Measurements from ENCODE around the gene ALPK1.
"Not testable (repeated sequence)": the region's sequence is repeated elsewhere in the genome, so short reads cannot be mapped to it uniquely, and the experiment has no call there.

ALPK1 gene

DNA sequence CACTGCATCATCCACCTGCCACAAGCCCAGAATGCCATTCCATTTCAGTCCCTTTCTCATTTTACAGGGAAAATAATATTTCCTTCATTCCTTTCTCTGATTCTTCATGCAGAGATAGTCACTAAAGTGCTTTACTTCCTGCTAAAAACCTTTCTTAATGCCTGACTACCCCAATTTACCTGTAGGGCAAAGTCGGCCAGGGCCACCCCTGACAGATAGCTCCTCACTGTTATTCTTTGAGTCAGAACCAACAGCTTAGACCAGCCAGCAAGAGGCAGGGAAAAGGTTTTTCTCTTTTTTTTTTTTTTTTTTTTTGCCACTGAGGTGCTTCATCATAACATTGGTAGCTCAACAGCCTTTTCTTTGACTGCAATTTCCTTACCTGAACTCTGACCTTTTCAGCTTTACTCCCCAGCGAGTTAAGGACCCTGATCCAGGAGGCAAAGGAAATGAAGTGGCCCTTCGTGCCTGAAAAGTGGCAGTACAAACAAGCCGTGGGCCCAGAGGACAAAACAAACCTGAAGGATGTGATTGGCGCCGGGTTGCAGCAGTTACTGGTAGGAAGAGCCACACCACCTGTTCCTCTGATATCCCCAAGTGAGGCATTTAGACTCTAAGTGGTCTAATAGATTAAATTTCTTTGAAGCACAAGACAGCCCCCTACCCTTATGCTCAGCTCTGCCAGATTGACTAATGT lies 85.0 kb downstream of the ALPK1 start:
- DNase-seq: no peak

DNA sequence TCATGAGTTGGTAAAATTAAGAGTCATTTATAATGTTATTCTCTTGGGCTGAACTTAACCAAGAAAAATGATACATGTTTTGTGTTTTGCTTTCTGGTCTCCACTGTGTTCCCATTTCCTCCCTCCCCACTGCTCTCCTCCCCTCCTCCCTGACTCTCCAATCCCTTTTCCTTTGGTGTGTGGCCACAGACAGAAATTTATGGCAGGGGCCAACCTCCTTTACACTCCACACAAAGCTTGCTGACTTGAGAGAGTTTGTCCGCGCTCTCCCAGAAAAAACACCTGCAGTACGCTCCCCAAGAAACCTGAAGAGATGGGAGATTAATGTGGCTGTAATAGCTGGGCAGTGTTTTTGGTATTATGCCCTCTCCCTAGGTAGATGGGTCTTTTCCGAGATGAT lies 88.9 kb downstream of the ALPK1 start:
- DNase-seq: no peak

DNA sequence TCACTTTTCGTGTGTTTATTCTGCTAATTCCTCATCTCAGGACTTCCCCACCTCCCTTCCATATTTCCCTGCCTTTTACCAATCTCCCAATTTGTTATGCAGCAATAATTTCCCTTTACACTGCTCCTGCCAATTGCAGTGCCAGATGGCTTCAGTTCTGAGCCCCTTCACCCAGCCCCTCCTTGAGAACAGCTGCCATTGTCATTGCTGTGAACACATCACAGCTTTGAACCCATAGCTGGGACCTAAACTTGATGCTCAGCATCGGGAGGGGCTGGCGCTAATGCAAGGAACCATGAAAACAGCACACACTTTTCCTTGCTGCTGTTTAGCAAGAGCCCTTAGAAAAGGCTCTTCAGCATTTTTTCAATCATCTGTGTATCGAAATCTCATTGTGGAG lies 104.9 kb downstream of the ALPK1 start:
- DNase-seq: no peak

DNA sequence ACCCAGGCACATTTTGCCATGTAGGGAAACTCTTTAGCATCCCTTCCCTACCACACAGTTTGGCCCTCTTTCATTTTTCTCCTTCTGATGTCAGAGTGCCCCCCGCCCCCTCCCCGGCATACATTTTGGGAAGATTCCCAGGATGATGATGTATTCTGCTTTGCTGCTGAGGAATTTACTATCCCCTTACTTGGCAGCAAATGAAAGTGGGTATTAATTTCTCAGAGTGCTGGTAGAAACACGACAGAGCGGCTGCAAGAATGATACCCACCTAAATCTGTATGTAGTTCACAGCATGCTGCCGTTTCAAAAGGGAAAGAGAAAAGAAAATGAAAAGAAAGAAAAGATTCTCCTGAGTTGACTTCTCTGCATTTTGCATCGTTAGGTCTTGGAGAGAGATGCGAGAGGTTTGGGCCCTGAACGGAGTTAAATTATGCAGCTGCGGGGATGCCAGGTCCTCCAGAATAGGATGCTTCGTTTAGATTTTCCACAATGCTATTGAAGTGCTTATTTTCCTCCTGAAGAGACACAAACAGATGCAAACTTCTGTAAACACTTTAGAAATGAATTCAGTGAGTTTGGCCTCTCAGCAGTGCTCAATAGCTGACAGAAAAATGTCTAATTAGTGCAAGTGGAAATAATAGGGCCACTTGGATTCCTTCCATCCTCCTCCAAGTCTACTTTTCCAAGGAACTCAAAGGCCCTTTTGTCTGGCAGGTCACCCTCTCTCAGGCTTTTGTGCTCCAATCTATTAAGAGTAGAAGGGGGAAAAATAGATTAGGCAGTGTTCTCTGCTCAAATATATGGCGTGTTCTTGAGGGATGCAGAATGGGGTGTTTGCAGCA lies 106.2 kb downstream of the ALPK1 start:
- DNase-seq: no peak

DNA sequence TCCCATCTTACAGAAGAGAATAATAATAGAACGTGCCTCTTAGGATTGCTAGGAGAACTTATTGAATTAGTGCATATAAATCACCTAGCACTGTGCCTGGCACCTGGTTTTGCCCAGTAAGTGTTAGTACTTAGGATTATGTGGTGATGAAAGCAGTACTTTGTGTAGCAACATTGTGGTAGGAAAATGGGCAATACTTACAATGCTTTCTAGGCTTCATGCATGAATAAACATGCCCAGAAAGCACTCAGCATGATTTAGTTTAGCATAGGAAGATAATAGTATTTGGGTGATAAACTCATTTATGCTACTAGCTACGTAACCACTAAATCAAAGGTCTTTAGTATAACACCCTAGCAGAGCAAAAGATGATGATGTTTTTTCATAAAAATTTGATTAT lies 113.2 kb downstream of the ALPK1 start:
- DNase-seq: no peak

DNA sequence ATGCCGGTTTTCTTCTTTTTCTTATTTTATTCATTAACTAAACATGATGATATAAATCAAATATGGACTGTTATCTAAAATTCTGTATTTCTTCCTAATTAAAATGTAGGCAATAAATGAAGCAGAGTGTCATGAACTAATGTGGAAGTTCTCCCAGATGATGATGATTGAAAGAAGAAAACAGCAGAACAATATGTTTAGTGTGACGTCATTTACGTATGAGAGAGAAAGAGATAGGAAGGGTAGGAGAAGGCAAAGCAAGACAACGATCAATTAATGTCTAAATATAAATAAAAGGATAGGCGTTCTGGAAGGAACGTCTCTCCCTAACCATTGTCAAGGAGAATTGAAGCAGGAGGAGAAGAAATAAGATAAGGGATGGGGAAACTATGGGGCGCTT lies 113.6 kb downstream of the ALPK1 start:
- DNase-seq: no peak

DNA sequence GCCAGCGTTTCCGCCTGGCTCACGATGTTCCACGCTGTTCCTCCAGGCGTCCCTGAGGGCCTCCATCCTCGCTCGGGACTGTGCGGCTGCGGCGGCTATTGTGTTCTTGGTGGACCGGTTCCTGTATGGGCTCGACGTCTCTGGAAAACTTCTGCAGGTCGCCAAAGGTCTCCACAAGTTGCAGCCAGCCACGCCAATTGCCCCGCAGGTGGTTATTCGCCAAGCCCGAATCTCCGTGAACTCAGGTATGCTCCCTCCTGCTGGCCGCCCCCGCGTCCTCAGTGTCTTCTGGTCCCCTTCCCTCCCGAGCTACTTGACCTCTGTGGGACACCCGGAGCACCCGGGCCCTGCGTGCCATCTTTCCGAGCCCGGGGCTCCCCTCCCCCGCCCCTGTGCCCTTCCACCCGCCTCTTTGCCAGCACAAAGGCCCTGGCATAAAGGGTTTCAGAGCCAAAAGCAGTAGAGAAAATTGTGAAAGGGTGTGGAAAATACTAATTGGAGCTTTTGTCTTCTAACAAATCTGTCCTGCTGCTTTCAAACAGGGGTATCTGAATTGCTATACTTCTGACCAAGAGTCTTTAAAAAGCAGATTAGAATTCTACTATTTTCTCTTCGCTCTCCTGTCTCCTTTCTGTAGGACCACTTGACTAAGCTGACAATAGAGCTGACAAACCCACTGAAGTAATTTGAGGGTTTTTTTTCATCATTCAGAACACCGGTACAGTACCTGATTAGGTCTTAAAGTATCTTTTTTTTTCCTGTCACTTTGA lies 114.8 kb downstream of the ALPK1 start:
- no peak for DNase-seq

DNA sequence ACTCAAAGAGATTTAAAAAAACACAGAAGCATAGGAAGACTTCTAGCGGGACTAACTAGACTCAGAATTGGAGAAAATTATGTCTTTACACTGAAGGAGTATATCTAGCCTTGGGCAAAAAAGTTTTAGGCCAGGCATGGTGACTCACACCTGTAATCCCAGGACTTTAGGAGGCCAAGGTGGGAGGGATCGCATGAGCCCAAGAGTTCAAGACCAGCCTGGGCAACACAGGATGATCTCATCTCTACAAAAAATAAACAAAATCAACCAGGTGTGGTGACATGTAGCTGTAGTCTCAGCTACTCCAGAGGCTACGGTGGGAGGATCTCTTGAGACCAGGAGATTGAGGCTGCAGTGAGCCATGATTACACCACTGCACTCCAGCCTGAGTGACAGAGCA lies 119.3 kb downstream of the ALPK1 start:
- DNase-seq: no peak

DNA sequence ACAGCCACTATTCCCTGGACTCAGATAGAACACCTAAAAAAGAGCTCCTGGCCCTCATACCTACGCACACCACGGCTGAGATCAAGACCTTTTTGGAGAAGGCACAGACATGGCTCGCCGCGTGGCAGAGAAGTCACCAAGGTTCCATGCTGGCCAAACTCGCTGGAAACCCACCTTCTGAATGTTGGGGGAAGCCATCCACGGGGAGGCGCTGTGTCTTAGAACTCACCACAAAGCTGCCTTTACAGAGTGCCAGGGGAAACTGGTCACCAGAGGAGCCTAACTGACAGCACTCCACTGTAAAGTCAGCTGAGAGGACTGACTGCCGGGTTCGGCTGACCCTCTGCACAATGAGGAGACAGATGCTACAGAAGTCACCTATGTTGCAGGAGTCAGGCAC lies 120.9 kb downstream of the ALPK1 start:
- no peak for DNase-seq

DNA sequence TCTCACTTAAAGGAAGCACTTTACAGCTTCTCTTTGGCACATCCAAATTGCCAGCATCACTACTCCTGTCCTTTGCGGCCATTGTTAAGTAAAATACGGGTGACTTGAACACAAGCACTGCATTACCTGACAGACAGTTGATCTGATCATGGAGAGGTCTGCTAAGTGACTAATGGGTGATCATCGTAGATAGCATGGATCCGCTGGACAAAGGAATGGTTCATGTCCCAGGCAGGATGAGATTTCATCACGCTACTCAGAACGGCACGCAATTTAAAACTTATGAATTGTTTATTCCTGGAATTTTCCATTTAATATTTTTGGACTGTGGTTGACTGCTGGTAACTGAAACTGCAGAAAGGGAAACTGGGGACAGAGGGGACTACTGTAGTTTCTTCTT lies 124.7 kb downstream of the ALPK1 start:
- DNase-seq: no peak

DNA sequence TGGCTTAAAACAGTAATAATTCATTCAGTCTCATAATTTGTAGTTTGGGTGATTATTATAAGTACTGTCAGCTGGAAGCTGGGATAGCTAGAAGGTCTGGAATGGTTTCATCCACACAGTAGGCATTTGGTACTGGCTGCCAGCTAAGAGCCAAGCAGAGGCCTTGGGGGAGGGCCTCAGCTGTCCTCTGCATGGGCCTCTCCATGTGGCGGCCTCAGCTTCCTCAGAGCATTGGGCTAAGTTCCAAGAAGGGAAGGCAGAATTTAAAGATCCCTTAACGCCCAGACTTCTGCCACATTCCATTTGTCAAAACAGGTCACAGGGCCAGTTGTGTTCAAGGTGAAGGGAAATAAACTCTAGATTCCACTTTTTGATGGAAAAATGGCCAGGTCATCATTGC lies 125.5 kb downstream of the ALPK1 start:
- no peak for DNase-seq

DNA sequence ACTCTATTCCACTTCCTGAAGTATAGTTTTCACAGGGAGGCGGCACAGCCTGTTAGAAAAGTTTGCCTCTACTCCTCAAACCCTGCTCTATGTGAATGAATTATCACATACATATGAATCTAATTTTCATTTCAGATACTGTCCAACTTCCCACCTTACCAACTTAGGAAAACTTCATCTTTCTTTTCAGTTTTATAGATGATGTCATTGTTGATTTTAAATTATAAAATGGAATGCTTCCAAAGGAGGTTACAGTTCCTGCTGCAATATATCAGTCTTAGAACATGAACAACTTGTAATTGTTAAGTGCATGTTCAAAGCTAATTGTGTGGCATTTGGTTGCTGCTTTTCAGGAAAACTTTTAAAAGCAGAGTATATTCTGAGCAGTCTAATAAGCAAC lies 126.4 kb downstream of the ALPK1 start:
- no peak for DNase-seq

DNA sequence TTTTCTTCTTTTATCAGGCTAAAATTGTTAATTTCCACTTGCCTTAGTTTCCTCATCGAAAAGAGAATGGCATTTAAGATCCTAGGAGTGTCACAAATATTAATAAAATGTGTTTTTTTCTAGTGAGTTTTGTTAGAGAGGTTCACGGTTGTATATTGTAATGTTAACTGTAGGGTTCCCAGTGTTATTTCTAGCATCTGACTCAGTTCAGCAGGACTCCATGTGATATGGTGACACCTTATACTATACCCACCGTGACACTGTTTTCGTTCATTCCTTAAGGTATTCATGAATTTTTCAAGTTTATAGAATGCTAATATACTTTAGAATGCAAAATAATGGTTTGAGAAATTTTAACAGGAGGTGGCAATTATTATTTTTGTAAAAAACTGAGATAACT lies 128.7 kb downstream of the ALPK1 start:
- DNase-seq: no peak

DNA sequence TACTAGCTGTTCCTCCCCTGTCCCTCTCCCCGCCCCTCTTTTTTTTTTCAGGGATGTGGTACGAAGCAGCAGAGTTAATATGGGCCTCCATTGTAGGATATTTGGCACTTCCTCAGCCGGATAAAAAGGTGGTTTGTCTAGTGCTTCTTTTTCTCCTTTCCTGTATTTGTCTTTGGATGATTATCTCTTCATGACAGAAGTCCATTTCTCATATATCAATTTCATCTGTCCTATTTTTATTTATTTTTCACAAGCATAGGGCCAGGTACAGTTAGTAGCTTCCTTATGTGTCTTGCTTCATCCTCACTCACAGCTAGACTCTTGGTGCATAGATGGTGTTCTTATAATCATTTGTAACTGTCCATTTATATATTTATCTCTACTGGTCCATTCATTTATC lies 129.2 kb downstream of the ALPK1 start:
- no peak for DNase-seq

DNA sequence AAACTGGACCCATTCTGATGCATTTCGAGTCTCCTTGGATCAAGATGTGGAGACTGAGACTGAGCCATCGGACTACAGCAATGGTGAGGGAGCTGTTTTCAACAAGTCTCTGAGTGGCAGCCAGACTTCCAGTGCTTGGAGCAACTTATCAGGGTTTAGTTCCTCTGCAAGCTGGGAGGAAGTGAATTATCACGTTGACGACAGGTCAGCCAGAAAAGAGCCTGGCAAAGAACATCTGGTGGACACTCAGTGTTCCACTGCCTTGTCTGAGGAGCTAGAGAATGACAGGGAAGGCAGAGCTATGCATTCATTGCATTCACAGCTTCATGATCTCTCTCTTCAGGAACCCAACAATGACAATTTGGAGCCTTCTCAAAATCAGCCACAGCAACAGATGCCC lies 134.0 kb downstream of the ALPK1 start:
- DNase-seq: no peak

DNA sequence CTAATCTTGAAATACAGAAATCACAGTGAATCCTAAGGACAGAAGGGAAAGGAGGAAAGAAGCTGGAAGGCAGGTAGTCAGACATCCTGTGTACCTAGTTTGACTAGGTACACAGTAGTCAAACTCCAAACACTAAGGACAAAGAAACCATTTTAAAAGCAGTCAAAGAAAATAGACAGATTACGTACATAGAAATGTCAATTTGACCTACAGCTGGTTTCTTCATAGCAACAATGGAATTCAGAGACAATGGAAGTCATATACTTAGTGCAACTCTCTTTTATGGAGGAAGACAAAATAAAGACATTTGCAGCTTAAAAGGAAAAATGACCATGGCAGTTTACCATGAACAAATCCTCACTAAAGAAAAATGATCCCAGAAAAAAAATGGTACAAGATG lies 139.8 kb downstream of the ALPK1 start:
- DNase-seq: no peak

DNA sequence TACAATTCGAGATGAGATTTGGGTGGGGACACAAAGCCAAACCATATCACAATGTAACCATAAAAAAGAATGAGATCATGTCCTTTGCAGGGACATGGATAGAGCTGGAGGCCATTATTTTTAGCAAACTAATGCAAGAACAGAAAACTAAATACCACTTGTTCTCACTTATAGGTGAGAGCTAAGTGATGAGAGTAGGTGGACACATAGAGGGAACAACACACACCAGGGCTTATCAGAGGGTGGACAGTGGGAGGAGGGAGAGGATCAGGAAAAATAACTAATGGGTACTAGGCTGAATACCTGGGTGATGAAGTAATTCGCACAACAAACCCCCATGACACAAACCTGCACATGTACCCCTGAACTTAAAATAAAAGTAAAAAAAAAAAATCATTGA lies 145.1 kb downstream of the ALPK1 start:
- DNase-seq: not testable (repeated sequence)

DNA sequence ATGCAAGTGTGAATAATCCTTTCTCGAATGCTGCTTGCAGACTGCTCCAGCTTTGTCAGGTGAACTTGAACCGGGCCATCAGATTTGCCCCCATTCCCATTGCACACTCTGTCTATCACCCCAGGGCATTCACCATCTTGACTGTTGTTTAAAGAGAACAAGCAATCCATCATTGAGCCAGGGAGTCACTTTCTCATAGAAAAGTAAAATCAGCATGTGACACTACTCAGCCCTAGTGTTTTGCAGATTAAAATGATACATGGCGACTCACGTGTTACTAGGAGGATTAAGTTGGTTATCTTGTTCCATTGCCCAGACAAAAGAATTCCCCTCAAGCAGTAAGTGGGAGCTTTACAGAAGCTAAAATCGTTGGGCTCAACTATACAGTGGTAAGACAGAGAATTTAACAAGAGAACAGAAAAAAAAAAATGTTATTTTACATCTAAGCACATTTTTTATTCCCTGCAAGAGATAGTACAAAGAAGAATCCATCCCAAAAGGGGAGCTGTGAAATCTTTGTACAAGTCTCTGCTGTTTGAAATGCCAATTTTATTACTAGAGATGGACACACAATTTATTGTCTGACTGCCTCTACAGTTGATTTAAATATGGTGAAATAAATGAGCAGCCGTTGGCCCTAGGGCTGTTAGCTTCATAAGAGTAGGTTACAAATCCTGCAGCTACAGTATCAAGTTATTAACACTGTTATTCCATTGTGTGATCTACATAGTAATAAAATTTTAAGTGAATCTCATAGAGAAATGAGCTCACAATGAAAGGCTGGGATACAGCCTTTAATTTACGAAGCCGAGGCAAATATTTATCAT lies 151.3 kb downstream of the ALPK1 start:
- DNase-seq: no peak

DNA sequence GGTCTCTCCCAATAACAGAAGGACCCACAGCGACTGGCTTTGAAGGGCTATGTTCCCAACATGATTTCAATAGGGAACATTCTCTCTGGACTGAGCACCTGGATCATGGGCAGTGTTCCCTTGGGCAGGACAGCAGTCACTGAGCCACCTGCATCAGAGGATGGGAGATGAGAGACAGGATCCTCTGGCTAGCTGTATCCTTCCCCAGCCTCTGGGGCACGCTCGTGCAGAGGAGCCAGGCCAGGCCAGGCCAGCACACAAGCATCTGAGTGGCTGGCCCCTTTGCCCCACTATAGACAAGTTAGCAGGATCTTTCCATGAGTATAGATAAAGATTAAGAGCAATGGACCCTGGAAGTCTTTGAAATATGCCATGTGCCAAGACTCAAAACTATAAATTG lies 152.5 kb downstream of the ALPK1 start:
- DNase-seq: no peak

DNA sequence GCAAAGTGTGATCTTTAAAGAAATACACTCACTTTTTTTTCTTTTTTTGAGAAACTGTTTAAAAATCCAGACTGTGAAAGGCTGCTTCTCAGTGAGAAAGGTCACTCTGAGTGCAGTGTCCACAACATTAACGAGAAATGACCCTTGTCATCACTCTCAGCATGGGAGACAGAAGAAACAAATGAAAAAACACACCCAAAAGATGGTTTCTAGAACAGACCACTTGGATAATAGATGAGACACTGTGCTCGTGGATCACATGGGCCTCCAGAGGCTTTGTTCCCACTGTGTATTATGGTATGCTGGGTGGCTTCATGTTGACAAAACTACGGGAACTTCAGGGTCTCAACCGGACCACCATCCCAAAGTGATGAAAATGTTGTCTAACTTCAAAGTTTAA lies 153.9 kb downstream of the ALPK1 start:
- no peak for DNase-seq

DNA sequence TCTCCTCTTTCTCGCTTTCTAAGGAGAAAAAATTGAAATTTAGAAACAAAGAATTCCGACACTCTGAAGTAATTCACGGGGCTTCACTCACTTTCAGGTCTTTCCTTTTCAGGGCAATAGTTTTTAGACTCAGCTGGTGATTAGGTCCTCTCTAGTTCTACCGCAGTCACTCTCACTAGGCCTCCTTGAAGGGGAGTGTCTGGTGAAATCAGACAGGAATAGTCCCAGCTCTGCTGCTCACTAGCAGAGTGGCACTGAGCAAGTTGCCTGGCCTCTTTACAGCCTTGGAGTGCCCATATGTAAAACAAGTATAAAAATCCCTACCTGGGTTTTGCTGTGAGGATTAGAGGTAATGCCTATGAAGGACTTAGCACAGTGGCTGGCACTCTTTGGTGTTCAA lies 154.7 kb downstream of the ALPK1 start:
- DNase-seq: no peak

DNA sequence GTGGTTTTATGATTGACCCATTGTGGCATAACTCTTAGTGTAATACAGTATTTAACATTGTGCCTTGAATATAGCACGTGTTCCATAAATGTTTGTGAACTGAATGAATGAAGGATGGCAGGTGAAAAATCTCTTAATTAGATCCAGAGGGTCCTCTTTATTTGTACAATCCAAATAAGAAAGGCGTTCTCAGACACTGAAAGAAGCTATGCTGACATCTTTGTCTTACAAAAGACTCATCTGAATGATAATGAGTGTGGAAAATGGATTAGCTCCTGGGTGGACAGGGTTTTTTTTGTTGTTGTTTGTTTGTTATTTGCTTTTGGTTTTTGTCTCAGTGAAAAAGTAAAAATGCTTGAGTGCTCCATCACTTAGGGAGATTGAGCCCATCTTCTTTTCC lies 156.2 kb downstream of the ALPK1 start:
- DNase-seq: no peak

DNA sequence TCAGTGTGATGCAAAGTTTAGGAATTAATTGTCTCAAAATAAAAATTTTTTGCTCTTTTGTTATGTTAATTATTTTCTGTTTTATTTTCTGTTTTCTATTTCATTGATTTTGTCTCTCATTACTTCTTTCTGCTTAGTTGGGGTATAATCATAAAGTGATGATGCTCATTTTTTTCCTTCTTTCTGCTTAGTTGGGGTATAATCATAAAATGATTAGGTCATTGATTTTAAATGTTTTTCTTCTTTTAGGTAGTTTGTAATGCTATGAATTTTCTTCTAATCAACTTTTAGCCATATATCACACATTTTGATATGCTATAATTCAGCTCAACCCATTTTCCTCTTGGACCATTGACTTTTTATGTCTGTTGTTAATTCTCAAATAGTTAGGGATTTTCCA lies 175.1 kb downstream of the ALPK1 start:
- DNase-seq: no peak
